Lower leg skin (tissue), 3 donors: ENCODE data around the gene HIC1.

Source experiments
- POLR2A ChIP-seq, 2 donors: fragments of 450-650 bp; IDR thresholded peaks; one replicate each; pipeline ENCODE4 v1.6.1; 2016 to 2017; ENCODE audit warnings: antibody characterized with exemption in 2 of 2, mild to moderate bottlenecking in 1 of 2, moderate library complexity in 1 of 2
- TF ChIP-seq, protein P1 (sequence below), 3 donors: fragments of 450-650 bp; IDR thresholded peaks; one replicate each; pipeline ENCODE4 v1.5.1; 2016; ENCODE audit warnings: antibody characterized with exemption in 3 of 3, mild to moderate bottlenecking in 3 of 3, moderate library complexity in 2 of 3

DNA sequence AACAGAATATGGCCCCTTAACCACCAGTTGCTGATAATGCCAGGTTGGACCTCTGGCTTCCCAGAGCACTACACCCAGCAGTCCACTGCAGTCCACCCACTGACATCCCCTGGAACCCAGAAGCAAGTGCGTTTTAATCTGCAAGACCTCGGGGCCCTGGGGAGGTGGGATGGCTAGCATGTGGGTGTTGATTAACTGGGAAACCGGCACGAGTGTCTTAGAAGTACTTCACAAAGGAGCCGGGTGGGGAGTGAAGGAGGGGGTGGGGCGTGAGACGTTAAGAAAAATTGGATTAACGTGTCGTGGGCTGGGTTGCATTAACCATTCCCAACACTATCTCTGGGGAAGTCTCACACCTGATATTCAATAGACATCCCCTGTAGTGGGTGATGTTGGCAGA is 6.1 kb upstream of the HIC1 start:
- TF ChIP-seq, protein P1, sequence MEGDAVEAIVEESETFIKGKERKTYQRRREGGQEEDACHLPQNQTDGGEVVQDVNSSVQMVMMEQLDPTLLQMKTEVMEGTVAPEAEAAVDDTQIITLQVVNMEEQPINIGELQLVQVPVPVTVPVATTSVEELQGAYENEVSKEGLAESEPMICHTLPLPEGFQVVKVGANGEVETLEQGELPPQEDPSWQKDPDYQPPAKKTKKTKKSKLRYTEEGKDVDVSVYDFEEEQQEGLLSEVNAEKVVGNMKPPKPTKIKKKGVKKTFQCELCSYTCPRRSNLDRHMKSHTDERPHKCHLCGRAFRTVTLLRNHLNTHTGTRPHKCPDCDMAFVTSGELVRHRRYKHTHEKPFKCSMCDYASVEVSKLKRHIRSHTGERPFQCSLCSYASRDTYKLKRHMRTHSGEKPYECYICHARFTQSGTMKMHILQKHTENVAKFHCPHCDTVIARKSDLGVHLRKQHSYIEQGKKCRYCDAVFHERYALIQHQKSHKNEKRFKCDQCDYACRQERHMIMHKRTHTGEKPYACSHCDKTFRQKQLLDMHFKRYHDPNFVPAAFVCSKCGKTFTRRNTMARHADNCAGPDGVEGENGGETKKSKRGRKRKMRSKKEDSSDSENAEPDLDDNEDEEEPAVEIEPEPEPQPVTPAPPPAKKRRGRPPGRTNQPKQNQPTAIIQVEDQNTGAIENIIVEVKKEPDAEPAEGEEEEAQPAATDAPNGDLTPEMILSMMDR (IDR thresholded peaks at IDR 0.05): no peak
- TF ChIP-seq POLR2A (IDR thresholded peaks at IDR 0.05): no peak
